ENCODE measurements around the gene CLEC16A.
"Not testable (repeated sequence)": the region's sequence is repeated elsewhere in the genome, so short reads cannot be mapped to it uniquely, and the experiment has no call there.

The CLEC16A gene

GRCh38 chr16:11208916-11209665 is 264.7 kb downstream of the CLEC16A start:
- no peak for DNase-seq

- no peak for DNase-seq
Observed at GRCh38 chr16:11210260-11210659, 265.9 kb downstream of the CLEC16A start.

- DNase-seq: no peak
Observed at GRCh38 chr16:11211061-11211976, 267.0 kb downstream of the CLEC16A start.

GRCh38 chr16:11211977-11212797 is 267.8 kb downstream of the CLEC16A start:
- no peak for DNase-seq

- DNase-seq: no peak
Observed at GRCh38 chr16:11212798-11213196, 268.4 kb downstream of the CLEC16A start.

GRCh38 chr16:11213373-11213772 is 269.0 kb downstream of the CLEC16A start:
- DNase-seq: no peak

- no peak for DNase-seq
Observed at GRCh38 chr16:11213799-11214198, 269.4 kb downstream of the CLEC16A start.

GRCh38 chr16:11215935-11216556 is 271.7 kb downstream of the CLEC16A start:
- DNase-seq: no peak

GRCh38 chr16:11217651-11218603 is 273.6 kb downstream of the CLEC16A start:
- no peak for DNase-seq

GRCh38 chr16:11218604-11218962 is 274.2 kb downstream of the CLEC16A start:
- DNase-seq: no peak

GRCh38 chr16:11219178-11219577 is 274.8 kb downstream of the CLEC16A start:
- no peak for DNase-seq

- DNase-seq: not testable (repeated sequence)
Observed at GRCh38 chr16:11220507-11220906, 276.1 kb downstream of the CLEC16A start.

- DNase-seq: no peak
Observed at GRCh38 chr16:11224096-11224893, 279.9 kb downstream of the CLEC16A start.

GRCh38 chr16:11224894-11225676 is 280.7 kb downstream of the CLEC16A start:
- DNase-seq: no peak

GRCh38 chr16:11225677-11226549 is 281.5 kb downstream of the CLEC16A start:
- no peak for DNase-seq

GRCh38 chr16:11229432-11229831 is 285.1 kb downstream of the CLEC16A start:
- no peak for DNase-seq

- no peak for DNase-seq
Observed at GRCh38 chr16:11229906-11230305, 285.5 kb downstream of the CLEC16A start.

- DNase-seq: no peak
Observed at GRCh38 chr16:11231367-11231970, 287.1 kb downstream of the CLEC16A start.

Measured in NCI-H2107 (cell line).